Calu3 (cell line): ENCODE data around the gene KIF1C. TPM values are rescaled to one million over a fixed set of nuclear protein-coding genes. Genes with fewer than 3 reads are reported as not detected.
A peak's percentile ranks its signal among the peaks of the same experiment; 100 is the strongest.

Source experiments
- BruUV-seq: library from RNA; stranded (reverse); fragments of 400-500 nt; replicated peaks from 2 replicates; lab custom pipeline; 2021; lab: Mats Ljungman, UMichigan
- CTCF ChIA-PET: fragments of 300-600 bp; sonication (Branson Sonifier 250); formaldehyde crosslinking; loops from one replicate; lab custom pipeline; 2022; ENCODE audit warnings: antibody characterized with exemption; lab: Charles Lee
- DNase-seq: peaks from one replicate; pipeline ENCODE4 v3.0.0; 2022
- H3K27ac Mint-ChIP-seq: one replicate; pipeline ENCODE4 v1.8.0; 2022; ENCODE audit warnings: mixed read lengths; ENCODE audit not compliant: unreplicated experiment
- H3K27me3 Mint-ChIP-seq: one replicate; pipeline ENCODE4 v1.8.0; 2022; ENCODE audit warnings: mixed read lengths; ENCODE audit not compliant: unreplicated experiment
- H3K36me3 Mint-ChIP-seq: one replicate; pipeline ENCODE4 v1.8.0; 2022; ENCODE audit warnings: mild to moderate bottlenecking, moderate library complexity, mixed read lengths; ENCODE audit not compliant: insufficient read depth, unreplicated experiment
- H3K4me1 Mint-ChIP-seq: one replicate; pipeline ENCODE4 v1.8.0; 2022; ENCODE audit warnings: mild to moderate bottlenecking, low read depth, mixed read lengths; ENCODE audit not compliant: unreplicated experiment
- H3K4me3 Mint-ChIP-seq: one replicate; pipeline ENCODE4 v1.8.0; 2022; ENCODE audit warnings: mild to moderate bottlenecking, low read depth, moderate library complexity, mixed read lengths; ENCODE audit not compliant: unreplicated experiment
- H3K9me3 Mint-ChIP-seq: one replicate; pipeline ENCODE4 v1.8.0; 2022; ENCODE audit warnings: low read depth, mixed read lengths; ENCODE audit not compliant: unreplicated experiment
- intact Hi-C: fragments of 100-400 bp; cut with micrococcal nuclease; formaldehyde crosslinking; loops from one replicate; pipeline ENCODE4 v1.10.0; 2022; ENCODE audit not compliant: unreplicated experiment
- total RNA-seq: library from RNA; stranded (reverse); gene quantifications from 2 replicates; pipeline ENCODE4 v1.2.3, GENCODE V29; 2022
- TF ChIP-seq, protein P1 (sequence below): fragments of 200-600 bp; IDR thresholded peaks from one replicate; pipeline ENCODE4 v1.8.0; 2022; ENCODE audit warnings: antibody characterized with exemption; ENCODE audit not compliant: unreplicated experiment

KIF1C gene
- total RNA-seq, 1 experiment from 2014 or later = 65.9 TPM

- Mint-ChIP-seq H3K9me3 (peaks cover 2% of the 10 kb centered on the region), H3K27ac (no peak overlapping the region), H3K27me3 (no peaks in the 10 kb centered on the region), H3K4me3 (no peak overlapping the region), H3K36me3 (peaks cover 28% of the 10 kb centered on the region), H3K4me1 (no peaks in the 10 kb centered on the region)
- DNase-seq = no peak
- TF ChIP-seq, protein P1, sequence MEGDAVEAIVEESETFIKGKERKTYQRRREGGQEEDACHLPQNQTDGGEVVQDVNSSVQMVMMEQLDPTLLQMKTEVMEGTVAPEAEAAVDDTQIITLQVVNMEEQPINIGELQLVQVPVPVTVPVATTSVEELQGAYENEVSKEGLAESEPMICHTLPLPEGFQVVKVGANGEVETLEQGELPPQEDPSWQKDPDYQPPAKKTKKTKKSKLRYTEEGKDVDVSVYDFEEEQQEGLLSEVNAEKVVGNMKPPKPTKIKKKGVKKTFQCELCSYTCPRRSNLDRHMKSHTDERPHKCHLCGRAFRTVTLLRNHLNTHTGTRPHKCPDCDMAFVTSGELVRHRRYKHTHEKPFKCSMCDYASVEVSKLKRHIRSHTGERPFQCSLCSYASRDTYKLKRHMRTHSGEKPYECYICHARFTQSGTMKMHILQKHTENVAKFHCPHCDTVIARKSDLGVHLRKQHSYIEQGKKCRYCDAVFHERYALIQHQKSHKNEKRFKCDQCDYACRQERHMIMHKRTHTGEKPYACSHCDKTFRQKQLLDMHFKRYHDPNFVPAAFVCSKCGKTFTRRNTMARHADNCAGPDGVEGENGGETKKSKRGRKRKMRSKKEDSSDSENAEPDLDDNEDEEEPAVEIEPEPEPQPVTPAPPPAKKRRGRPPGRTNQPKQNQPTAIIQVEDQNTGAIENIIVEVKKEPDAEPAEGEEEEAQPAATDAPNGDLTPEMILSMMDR = no peak
- CTCF ChIA-PET = no interaction called here
- intact Hi-C loops = no loop called here
- TSS peak; percentile 64 for BruUV-seq
Measured at GRCh38 chr17:4959261-4959965, 38.3 kb upstream of the KIF1C start.

DNA sequence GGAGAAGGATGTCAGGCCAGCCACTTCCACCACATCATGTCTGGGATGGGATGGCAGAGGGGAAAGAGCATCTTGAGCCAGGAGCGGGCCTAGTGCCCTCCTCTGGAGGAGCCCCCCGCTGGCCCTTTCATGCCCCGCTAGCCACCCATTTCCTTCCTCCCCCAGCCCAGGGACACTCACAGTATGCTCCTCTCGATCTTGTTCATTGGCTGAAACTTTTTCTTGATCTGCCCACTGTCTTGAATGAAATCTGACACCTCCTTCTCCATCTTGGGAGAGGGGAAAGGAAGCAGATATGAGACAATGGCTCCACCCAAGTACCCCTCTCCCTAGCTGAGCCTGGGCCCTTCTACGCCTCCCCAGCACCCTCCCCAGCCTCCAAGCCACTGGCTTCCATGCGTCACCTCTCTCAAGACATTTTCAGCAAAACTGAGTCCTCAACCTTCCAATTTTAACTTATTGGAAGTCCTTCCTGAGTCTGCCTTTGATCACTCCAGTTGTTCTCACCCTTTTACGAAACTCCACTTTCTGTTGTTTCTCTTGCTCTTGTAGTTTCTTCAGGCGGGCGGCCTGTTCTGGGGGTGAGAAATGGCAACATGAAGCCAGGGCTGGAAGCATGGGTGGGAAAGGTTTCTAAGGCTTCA is 37.3 kb upstream of the KIF1C start:
- H3K27ac Mint-ChIP-seq = no peak overlapping the region
- intact Hi-C loops = no loop called here
- no peak for DNase-seq
- BruUV-seq = no TSS peak
- no peaks in the 10 kb centered on the region for H3K27me3 Mint-ChIP-seq
- TF ChIP-seq, protein P1 = no peak
- CTCF ChIA-PET = no interaction called here
- H3K9me3 Mint-ChIP-seq = peaks cover 2% of the 10 kb centered on the region
- H3K4me3 Mint-ChIP-seq = no peak overlapping the region
- H3K36me3 Mint-ChIP-seq = peaks cover 34% of the 10 kb centered on the region
- H3K4me1 Mint-ChIP-seq = no peaks in the 10 kb centered on the region

- TF ChIP-seq, protein P1 = no peak
- intact Hi-C loops = no loop called here
- Mint-ChIP-seq H3K36me3 (peaks cover 16% of the 10 kb centered on the region), H3K4me3 (no peak overlapping the region), H3K9me3 (no peaks in the 10 kb centered on the region), H3K27ac (peak overlapping the region; percentile 50), H3K27me3 (no peaks in the 10 kb centered on the region), H3K4me1 (no peaks in the 10 kb centered on the region)
- DNase-seq = no peak
- CTCF ChIA-PET = interaction anchor here (2.2 kb wide), 1 partner anchor 56 kb away, joined by 11 read pairs; no protein-coding TSS in a partner anchor
- no TSS peak for BruUV-seq
Measured at GRCh38 chr17:4965311-4965986, 32.3 kb upstream of the KIF1C start.

DNA sequence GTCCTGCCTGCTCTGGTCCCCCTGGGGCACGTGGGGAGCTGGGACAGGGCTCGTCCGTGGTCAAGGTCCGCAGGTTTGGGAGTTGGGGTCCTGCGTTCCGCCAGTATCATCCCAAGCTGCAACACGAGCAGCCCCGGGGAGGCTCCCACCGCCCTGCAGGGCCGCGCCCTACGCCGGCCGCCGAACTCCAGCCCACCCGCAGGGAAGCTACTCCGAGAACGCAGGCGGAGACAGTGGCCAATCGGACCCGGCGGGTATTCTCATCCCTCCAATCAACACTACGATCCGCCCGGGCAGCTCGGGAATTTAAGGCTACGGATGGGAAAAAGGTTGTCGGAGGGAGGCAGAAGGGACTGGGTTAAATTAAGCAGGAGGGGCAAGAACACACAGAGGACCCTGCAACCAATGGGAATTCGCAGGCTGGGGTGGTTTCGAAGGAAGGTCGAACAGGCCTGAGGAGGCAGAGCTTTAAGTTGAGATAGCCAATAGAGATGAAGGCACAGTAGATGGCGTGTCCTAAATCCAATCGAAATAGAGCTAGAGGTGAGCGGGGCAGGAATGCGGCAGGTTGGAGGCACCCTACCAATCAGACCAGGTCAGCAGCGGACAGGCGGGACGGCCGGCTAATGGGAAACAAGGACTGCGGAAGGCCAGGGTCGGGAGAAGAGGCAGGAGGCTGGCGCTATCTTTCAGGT is 30.8 kb upstream of the KIF1C start:
- no peaks in the 10 kb centered on the region for H3K4me1 Mint-ChIP-seq
- CTCF ChIA-PET = interaction anchor here (0.5 to 2.5 kb wide), 10 partner anchors 14 to 296 kb away, joined by 3 to 11 read pairs (median 4); partner anchors contain the start of genes CAMTA2, RNF167, SLC25A11 and ZNF594
- intact Hi-C loops = no loop called here
- no peaks in the 10 kb centered on the region for H3K9me3 Mint-ChIP-seq
- BruUV-seq = TSS peak; percentile 73
- no peaks in the 10 kb centered on the region for H3K27me3 Mint-ChIP-seq
- DNase-seq = peak; percentile 95
- no peak overlapping the region for H3K27ac Mint-ChIP-seq
- TF ChIP-seq, protein P1 = no peak
- no peak overlapping the region for H3K4me3 Mint-ChIP-seq
- H3K36me3 Mint-ChIP-seq = peaks cover 20% of the 10 kb centered on the region
